Smooth muscle cell (in vitro differentiated cells): ENCODE measurements around the gene RPS6KB2. TPM values are rescaled to one million over a fixed set of nuclear protein-coding genes. Genes with fewer than 3 reads are reported as not detected.
"Not testable (repeated sequence)": the region's sequence is repeated elsewhere in the genome, so short reads cannot be mapped to it uniquely, and the experiment has no call there.

ENCODE experiments used
- DNase-seq: peaks from one replicate; lab custom pipeline; 2025; ENCODE audit not compliant: unreplicated experiment; lab: John Stamatoyannopoulos, UW
- H2AFZ ChIP-seq: fragments of 200-600 bp; sonication (generic); 2 replicates; pipeline ENCODE4 v1.6.0; 2016; ENCODE audit warnings: antibody characterized with exemption, low read depth, mild to moderate bottlenecking
- H3F3A ChIP-seq: fragments of 200-600 bp; sonication (generic); 2 replicates; pipeline ENCODE4 v1.6.0; 2017; ENCODE audit warnings: antibody characterized with exemption, low read depth
- H3K27ac ChIP-seq: fragments of 200-600 bp; sonication (generic); 2 replicates; pipeline ENCODE4 v1.5.1; 2016; ENCODE audit warnings: low read depth, mild to moderate bottlenecking
- H3K27me3 ChIP-seq: fragments of 200-600 bp; sonication (generic); 2 replicates; pipeline ENCODE4 v1.6.1; 2016; ENCODE audit warnings: low read depth, mild to moderate bottlenecking
- H3K36me3 ChIP-seq: fragments of 200-600 bp; sonication (generic); 2 replicates; pipeline ENCODE4 v1.5.1; 2016; ENCODE audit warnings: low read depth
- H3K4me1 ChIP-seq: fragments of 200-600 bp; sonication (generic); 2 replicates; pipeline ENCODE4 v1.5.1; 2016; ENCODE audit warnings: low read depth
- H3K4me2 ChIP-seq: fragments of 200-600 bp; sonication (generic); 2 replicates; pipeline ENCODE4 v1.6.0; 2016; ENCODE audit warnings: mild to moderate bottlenecking
- H3K4me3 ChIP-seq: fragments of 200-600 bp; sonication (generic); 2 replicates; pipeline ENCODE4 v1.5.1; 2016; ENCODE audit warnings: mild to moderate bottlenecking
- H3K79me2 ChIP-seq: fragments of 200-600 bp; sonication (generic); 2 replicates; pipeline ENCODE4 v1.6.0; 2016; ENCODE audit warnings: low read depth, mild to moderate bottlenecking
- H3K9ac ChIP-seq: fragments of 200-600 bp; sonication (generic); 2 replicates; pipeline ENCODE4 v1.6.0; 2016; ENCODE audit warnings: low read depth
- H3K9me3 ChIP-seq: fragments of 200-600 bp; sonication (generic); replicated peaks from 2 replicates; pipeline ENCODE4 v1.5.1; 2016; ENCODE audit warnings: low read depth
- H4K20me1 ChIP-seq: fragments of 200-600 bp; sonication (generic); 2 replicates; pipeline ENCODE4 v1.6.0; 2016; ENCODE audit warnings: low read depth
- WGBS: methylation state at CpG from one replicate; pipeline ENCODE4 v1.1.7; 2016; ENCODE audit warnings: low lambda C conversion rate; 5-methylcytosine and 5-hydroxymethylcytosine counted together
- polyA plus RNA-seq: library from polyadenylated mRNA; unstranded; fragments of >200 nt; fragmentation: Nextera tagmentation; extraction: Ambion mirVana; gene quantifications from 2 replicates; pipeline ENCODE4 v1.2.1, GENCODE V29; 2016
- total RNA-seq: library from RNA; depleted of rRNA; stranded (reverse); fragments of >200 nt; gene quantifications from 2 replicates; pipeline ENCODE4 v1.2.3, GENCODE V29; 2014
- TF ChIP-seq, protein P1 (sequence below): fragments of 200-600 bp; sonication (generic); IDR thresholded peaks from 2 replicates; pipeline ENCODE4 v1.5.1; 2017; ENCODE audit warnings: borderline replicate concordance, mild to moderate bottlenecking, antibody characterized with exemption; ENCODE audit not compliant: insufficient read depth, poor library complexity, severe bottlenecking

The RPS6KB2 gene
- total and polyA plus RNA-seq, 2 experiments from 2014 or later = 66.5 to 107 TPM

DNA sequence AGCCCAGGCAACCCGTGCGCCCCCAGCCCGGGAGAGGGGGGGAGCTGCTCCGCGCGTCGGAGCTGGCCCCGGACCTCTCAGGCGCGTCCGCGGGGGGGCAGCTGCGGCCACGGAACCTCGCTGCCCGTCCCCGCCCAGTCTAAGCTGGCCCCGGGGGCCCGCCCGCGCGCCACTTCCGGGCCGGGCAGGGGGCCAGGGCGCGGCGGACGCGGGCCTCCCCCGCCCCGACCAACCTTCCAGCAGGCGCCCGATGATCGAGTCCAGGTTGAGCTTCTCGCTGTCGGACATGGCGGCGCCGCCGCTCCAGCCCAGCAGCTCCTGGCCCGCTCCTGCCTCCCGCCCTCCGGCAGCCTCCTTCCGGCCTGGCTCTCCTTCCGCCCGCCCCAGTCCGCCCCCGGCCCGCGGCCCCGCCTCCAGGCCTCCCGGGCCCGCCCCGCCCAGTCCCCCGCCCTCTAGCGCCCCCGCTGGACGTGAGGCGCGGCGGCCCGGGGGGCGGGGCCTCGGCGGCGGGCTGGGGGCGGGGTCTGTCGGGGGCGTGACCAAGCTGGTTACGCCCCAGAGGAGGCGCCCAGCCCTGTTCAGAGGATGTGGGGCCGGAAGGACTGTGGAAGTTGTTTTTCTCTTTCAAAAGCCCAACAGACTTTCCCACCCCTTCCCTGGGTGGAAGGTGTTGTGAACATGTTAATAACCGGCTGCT is 26.7 kb upstream of the RPS6KB2 start, which contains the start of gene PPP1CA:
Gene PPP1CA, minus strand, starts transcription at position 364 of the 697 bp plus-strand sequence. Its CDS starts 76 bp downstream, at position 288.
- Histone ChIP-seq H3K36me3 (no peaks in the 10 kb centered on the region), H3K4me3 (peak within 1 kb of the TSS; percentile 89), H3K79me2 (peaks cover 22% of the 10 kb centered on the region), H3K9ac (peak within 1 kb of the TSS; percentile 97), H3K4me2 (peak within 1 kb of the TSS; percentile 99), H3K27ac (peak within 1 kb of the TSS; percentile 75), H3K27me3 (no peaks in the 10 kb centered on the region), H4K20me1 (peaks cover 24% of the 10 kb centered on the region), H3F3A (no peaks in the 10 kb centered on the region), H2AFZ (no peak within 1 kb of the TSS), H3K4me1 (peaks cover 4% of the 10 kb centered on the region), H3K9me3 (no peaks in the 10 kb centered on the region)
- TF ChIP-seq, protein P1, sequence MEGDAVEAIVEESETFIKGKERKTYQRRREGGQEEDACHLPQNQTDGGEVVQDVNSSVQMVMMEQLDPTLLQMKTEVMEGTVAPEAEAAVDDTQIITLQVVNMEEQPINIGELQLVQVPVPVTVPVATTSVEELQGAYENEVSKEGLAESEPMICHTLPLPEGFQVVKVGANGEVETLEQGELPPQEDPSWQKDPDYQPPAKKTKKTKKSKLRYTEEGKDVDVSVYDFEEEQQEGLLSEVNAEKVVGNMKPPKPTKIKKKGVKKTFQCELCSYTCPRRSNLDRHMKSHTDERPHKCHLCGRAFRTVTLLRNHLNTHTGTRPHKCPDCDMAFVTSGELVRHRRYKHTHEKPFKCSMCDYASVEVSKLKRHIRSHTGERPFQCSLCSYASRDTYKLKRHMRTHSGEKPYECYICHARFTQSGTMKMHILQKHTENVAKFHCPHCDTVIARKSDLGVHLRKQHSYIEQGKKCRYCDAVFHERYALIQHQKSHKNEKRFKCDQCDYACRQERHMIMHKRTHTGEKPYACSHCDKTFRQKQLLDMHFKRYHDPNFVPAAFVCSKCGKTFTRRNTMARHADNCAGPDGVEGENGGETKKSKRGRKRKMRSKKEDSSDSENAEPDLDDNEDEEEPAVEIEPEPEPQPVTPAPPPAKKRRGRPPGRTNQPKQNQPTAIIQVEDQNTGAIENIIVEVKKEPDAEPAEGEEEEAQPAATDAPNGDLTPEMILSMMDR = peak; percentile 52
- 0% methylated on average over 19 of the region's 73 CpGs for WGBS
- peak; percentile 81 for DNase-seq

- H3K36me3 ChIP-seq, H3K4me1 ChIP-seq, H3F3A ChIP-seq, H3K9ac ChIP-seq, H3K27me3 ChIP-seq, H2AFZ ChIP-seq, DNase-seq, H3K9me3 ChIP-seq: not testable (repeated sequence)
- peak overlapping the region; percentile 30 for H3K4me3 ChIP-seq
- H3K27ac ChIP-seq = peak overlapping the region; percentile 25
- 84% methylated on average over 19 of the region's 19 CpGs for WGBS
- peaks cover 24% of the 10 kb centered on the region for H4K20me1 ChIP-seq
- H3K4me2 ChIP-seq = peak overlapping the region; percentile 75
- H3K79me2 ChIP-seq = peaks cover 22% of the 10 kb centered on the region
Observed at GRCh38 chr11:67402192-67402839, 26.0 kb upstream of the RPS6KB2 start.

GRCh38 chr11:67403085-67403484 is 25.2 kb upstream of the RPS6KB2 start:
- H3K36me3 ChIP-seq, H3K4me2 ChIP-seq, H3F3A ChIP-seq, H3K9ac ChIP-seq, H3K9me3 ChIP-seq, H3K27me3 ChIP-seq, H3K4me1 ChIP-seq, H2AFZ ChIP-seq, DNase-seq, H3K4me3 ChIP-seq, H3K27ac ChIP-seq: not testable (repeated sequence)
- WGBS = 98% methylated on average over 9 of the region's 9 CpGs
- Histone ChIP-seq H3K79me2 (peaks cover 22% of the 10 kb centered on the region), H4K20me1 (peaks cover 24% of the 10 kb centered on the region)

- Histone ChIP-seq H3K9ac (no peak overlapping the region), H3K4me3 (no peak overlapping the region), H2AFZ (no peak overlapping the region), H3F3A (no peaks in the 10 kb centered on the region), H3K36me3 (no peaks in the 10 kb centered on the region), H3K27ac (no peak overlapping the region), H4K20me1 (peaks cover 15% of the 10 kb centered on the region), H3K27me3 (no peaks in the 10 kb centered on the region), H3K4me1 (peaks cover 4% of the 10 kb centered on the region), H3K4me2 (no peak overlapping the region), H3K9me3 (no peaks in the 10 kb centered on the region), H3K79me2 (peaks cover 19% of the 10 kb centered on the region)
- no peak for DNase-seq
- TF ChIP-seq, protein P1 = no peak
- 80% methylated on average over 10 of the region's 13 CpGs for WGBS
Observed at GRCh38 chr11:67404515-67405195, 23.6 kb upstream of the RPS6KB2 start.
